ENCODE results near the gene RFT1. TPM values are rescaled to one million over a fixed set of nuclear protein-coding genes. Genes with fewer than 3 reads are reported as not detected.

RFT1 gene
- total RNA-seq, 1 donor from 2014 or later = 18.6 TPM

- Histone ChIP-seq H3K4me3 (ENCODE audit: low read depth, low read length) (no peak overlapping the region), H3K36me3 (ENCODE audit: control insufficient read depth, insufficient read depth, low read length) (peaks cover 2% of the 10 kb centered on the region), H3K27me3 (ENCODE audit: control insufficient read depth, insufficient read depth, low read length) (no peaks in the 10 kb centered on the region)
- TF ChIP-seq CTCF (IDR thresholded peaks at IDR 0.05; ENCODE audit: insufficient read depth, low read length, poor library complexity, severe bottlenecking) = no peak
- no peak for DNase-seq (ENCODE audit: low read depth)
Measured at GRCh38 chr3:53169832-53170324, 39.6 kb upstream of the RFT1 start.

- Histone ChIP-seq H3K36me3 (ENCODE audit: control insufficient read depth, insufficient read depth, low read length) (peaks cover 2% of the 10 kb centered on the region), H3K4me3 (ENCODE audit: low read depth, low read length) (no peak overlapping the region), H3K27me3 (ENCODE audit: control insufficient read depth, insufficient read depth, low read length) (no peaks in the 10 kb centered on the region)
- TF ChIP-seq CTCF (IDR thresholded peaks at IDR 0.05; ENCODE audit: insufficient read depth, low read length, poor library complexity, severe bottlenecking) = no peak
- no peak for DNase-seq (ENCODE audit: low read depth)
Measured at GRCh38 chr3:53169045-53169831, 39.0 kb upstream of the RFT1 start.

- no peak for TF ChIP-seq CTCF (IDR thresholded peaks at IDR 0.05; ENCODE audit: insufficient read depth, low read length, poor library complexity, severe bottlenecking)
- DNase-seq (ENCODE audit: low read depth) = no peak
- H3K4me3 ChIP-seq (ENCODE audit: low read depth, low read length) = no peak overlapping the region
- no peaks in the 10 kb centered on the region for H3K36me3 ChIP-seq (ENCODE audit: control insufficient read depth, insufficient read depth, low read length)
- H3K27me3 ChIP-seq (ENCODE audit: control insufficient read depth, insufficient read depth, low read length) = no peaks in the 10 kb centered on the region
Measured at GRCh38 chr3:53168175-53168923, 38.1 kb upstream of the RFT1 start.

- Histone ChIP-seq H3K27me3 (ENCODE audit: control insufficient read depth, insufficient read depth, low read length) (no peaks in the 10 kb centered on the region), H3K36me3 (ENCODE audit: control insufficient read depth, insufficient read depth, low read length) (no peaks in the 10 kb centered on the region), H3K4me3 (ENCODE audit: low read depth, low read length) (no peak overlapping the region)
- no peak for DNase-seq (ENCODE audit: low read depth)
- no peak for TF ChIP-seq CTCF (IDR thresholded peaks at IDR 0.05; ENCODE audit: insufficient read depth, low read length, poor library complexity, severe bottlenecking)
Measured at GRCh38 chr3:53167418-53168174, 37.4 kb upstream of the RFT1 start.

- Histone ChIP-seq H3K27me3 (ENCODE audit: control insufficient read depth, insufficient read depth, low read length) (no peaks in the 10 kb centered on the region), H3K36me3 (ENCODE audit: control insufficient read depth, insufficient read depth, low read length) (no peaks in the 10 kb centered on the region), H3K4me3 (ENCODE audit: low read depth, low read length) (no peak overlapping the region)
- no peak for TF ChIP-seq CTCF (IDR thresholded peaks at IDR 0.05; ENCODE audit: insufficient read depth, low read length, poor library complexity, severe bottlenecking)
- DNase-seq (ENCODE audit: low read depth) = no peak
Measured at GRCh38 chr3:53166781-53167291, 36.6 kb upstream of the RFT1 start.
